HEK293T (cell line): ENCODE data around the gene ANKS6.

ENCODE experiments used
- CTCF ChIA-PET: fragments of 350-600 bp; formaldehyde crosslinking; extraction: SDS; loops from one replicate; lab custom pipeline; 2021; ENCODE audit warnings: antibody characterized with exemption, inconsistent platforms; lab: Yijun Ruan, JAX
- POLR2A ChIA-PET: fragments of 350-600 bp; formaldehyde crosslinking; extraction: SDS; loops from one replicate; lab custom pipeline; 2020; ENCODE audit warnings: antibody characterized with exemption, inconsistent platforms; lab: Yijun Ruan, JAX
- DNase-seq: peaks from one replicate; pipeline ENCODE4 v3.0.0; 2012; ENCODE audit warnings: mixed read lengths; ENCODE audit errors: extremely low spot score
- ARNT ChIP-seq: fragments of 450-650 bp; IDR thresholded peaks from 2 replicates; pipeline ENCODE4 v1.6.1; 2017; ENCODE audit warnings: mild to moderate bottlenecking
- BHLHE40 ChIP-seq: fragments of 450-650 bp; IDR thresholded peaks from 2 replicates; pipeline ENCODE4 v1.6.1; 2016; ENCODE audit warnings: mild to moderate bottlenecking, moderate library complexity, borderline replicate concordance
- CTBP1 ChIP-seq: fragments of 450-650 bp; IDR thresholded peaks from 2 replicates; pipeline ENCODE4 v1.6.1; 2016; ENCODE audit warnings: borderline replicate concordance
- ELF4 ChIP-seq: fragments of 450-650 bp; IDR thresholded peaks from 2 replicates; pipeline ENCODE4 v1.6.1; 2017; ENCODE audit warnings: antibody characterized with exemption
- FOXA1 ChIP-seq: fragments of 450-650 bp; IDR thresholded peaks from 2 replicates; pipeline ENCODE4 v1.6.1; 2016; ENCODE audit warnings: mild to moderate bottlenecking
- FOXK2 ChIP-seq: fragments of 450-650 bp; IDR thresholded peaks from 2 replicates; pipeline ENCODE4 v1.6.1; 2016; ENCODE audit warnings: mild to moderate bottlenecking
- FOXM1 ChIP-seq: fragments of 450-650 bp; IDR thresholded peaks from 2 replicates; pipeline ENCODE4 v1.6.1; 2017; ENCODE audit warnings: mild to moderate bottlenecking, borderline replicate concordance
- HDGF ChIP-seq: fragments of 450-650 bp; IDR thresholded peaks from 2 replicates; pipeline ENCODE4 v1.6.1; 2017; ENCODE audit warnings: antibody characterized with exemption, borderline replicate concordance
- L3MBTL2 ChIP-seq: fragments of 450-650 bp; conservative IDR thresholded peaks from 2 replicates; pipeline ENCODE4 v1.6.1; 2016; ENCODE audit warnings: mild to moderate bottlenecking
- LEF1 ChIP-seq: fragments of 450-650 bp; IDR thresholded peaks from 2 replicates; pipeline ENCODE4 v1.6.1; 2017; ENCODE audit warnings: mild to moderate bottlenecking, borderline replicate concordance
- NFRKB ChIP-seq: fragments of 450-650 bp; IDR thresholded peaks from 2 replicates; pipeline ENCODE4 v1.6.1; 2016; ENCODE audit warnings: mild to moderate bottlenecking, moderate library complexity
- PKNOX1 ChIP-seq: fragments of 450-650 bp; IDR thresholded peaks from 2 replicates; pipeline ENCODE4 v1.6.1; 2016
- SP1 ChIP-seq: fragments of 450-650 bp; IDR thresholded peaks from 2 replicates; pipeline ENCODE4 v1.6.1; 2017
- SUZ12 ChIP-seq: fragments of 450-650 bp; IDR thresholded peaks from 2 replicates; pipeline ENCODE4 v1.6.1; 2016; ENCODE audit warnings: mild to moderate bottlenecking
- TARDBP ChIP-seq: fragments of 450-650 bp; IDR thresholded peaks from 2 replicates; pipeline ENCODE4 v1.6.1; 2016
- ZNF384 ChIP-seq: fragments of 450-650 bp; IDR thresholded peaks from 2 replicates; pipeline ENCODE4 v1.6.1; 2016

ANKS6 gene

DNA sequence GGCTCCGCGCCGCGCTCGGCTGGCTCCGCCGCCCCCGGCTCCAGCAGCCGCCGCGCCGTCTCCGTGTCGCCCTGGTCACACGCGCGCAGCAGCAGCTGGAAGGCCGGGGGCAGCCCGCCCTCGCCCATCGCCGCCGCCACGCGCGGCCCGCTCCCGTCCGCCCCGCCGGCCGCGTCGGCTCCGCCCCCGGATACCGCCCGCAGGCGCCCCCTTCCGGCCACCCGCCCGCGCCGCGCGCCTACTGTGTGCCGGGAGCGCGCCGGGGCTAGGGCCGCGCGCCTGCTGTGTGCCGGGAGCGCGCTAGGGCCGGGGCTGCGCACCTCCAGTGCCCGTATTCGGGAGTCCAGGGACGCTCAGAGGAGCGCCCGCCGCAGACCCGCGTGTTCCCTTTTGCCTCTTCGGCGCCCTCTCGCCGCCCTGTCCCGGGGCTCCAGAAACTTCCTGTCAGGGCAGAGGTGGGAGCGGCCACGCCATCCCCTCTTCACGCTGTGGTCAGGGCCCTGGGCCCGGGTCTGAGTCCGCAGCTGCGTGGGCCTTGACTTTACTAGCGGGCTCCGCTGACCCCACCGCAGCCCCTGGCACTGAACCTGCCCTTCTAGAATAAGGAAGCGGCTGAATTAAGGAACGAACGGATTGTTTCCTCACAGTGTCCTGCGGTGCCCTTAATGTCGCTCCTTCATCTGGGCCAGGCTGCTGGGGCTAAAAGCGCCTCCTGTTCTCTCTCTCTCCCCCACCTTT lies at the start of gene ANKS6:
ANKS6 (minus strand) TSS at position 192 of the 738 bp plus-strand sequence; CDS start at position 128, 64 bp downstream.
- peak; percentile 90 for DNase-seq
- CTCF ChIA-PET, result interaction anchor here (1.9 kb wide), 1 partner anchor 10 kb away, joined by 10 read pairs; no protein-coding TSS in a partner anchor
- POLR2A ChIA-PET, result interaction anchor here (2.3 kb wide), 1 partner anchor 10 kb away, joined by 10 read pairs; the partner anchor contains the start of gene GALNT12
- TF ChIP-seq FOXM1 (0 out of 2 replicates have a peak, but pooled peaks have one; percentile 26), FOXK2 (no peak)

DNA sequence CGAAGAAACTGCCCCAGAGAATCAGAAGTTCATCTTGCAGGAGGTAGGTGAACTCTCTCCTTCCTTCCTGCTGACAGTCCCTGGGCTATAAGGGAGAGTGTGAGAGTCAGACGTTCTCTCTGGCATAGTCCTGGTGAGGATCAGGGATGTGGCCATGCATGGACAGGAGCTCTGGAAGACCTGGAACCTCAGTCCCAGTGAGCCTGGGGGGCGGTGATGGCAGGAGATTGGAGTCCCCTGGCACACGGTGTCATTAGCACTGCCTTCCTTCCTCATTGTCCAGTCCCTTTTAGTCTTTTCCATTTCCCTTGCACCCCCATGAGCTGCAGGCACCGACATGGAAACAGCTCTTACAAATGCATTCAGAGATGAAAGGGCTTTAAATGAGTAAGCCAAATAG lies 49.7 kb upstream of the ANKS6 start:
- no peak for DNase-seq
- ChIA-PET CTCF (interaction anchor here (1.4 kb wide), 1 partner anchor 153 kb away, joined by 4 read pairs; no protein-coding TSS in a partner anchor), POLR2A (no interaction called here)
- no peak for TF ChIP-seq FOXM1
- TF ChIP-seq CTBP1, result no peak
- TF ChIP-seq TARDBP, result no peak
- no peak for TF ChIP-seq ELF4
- TF ChIP-seq FOXA1, result no peak
- no peak for TF ChIP-seq FOXK2
- no peak for TF ChIP-seq ARNT
- TF ChIP-seq ZNF384, result no peak
- TF ChIP-seq SUZ12, result no peak

DNA sequence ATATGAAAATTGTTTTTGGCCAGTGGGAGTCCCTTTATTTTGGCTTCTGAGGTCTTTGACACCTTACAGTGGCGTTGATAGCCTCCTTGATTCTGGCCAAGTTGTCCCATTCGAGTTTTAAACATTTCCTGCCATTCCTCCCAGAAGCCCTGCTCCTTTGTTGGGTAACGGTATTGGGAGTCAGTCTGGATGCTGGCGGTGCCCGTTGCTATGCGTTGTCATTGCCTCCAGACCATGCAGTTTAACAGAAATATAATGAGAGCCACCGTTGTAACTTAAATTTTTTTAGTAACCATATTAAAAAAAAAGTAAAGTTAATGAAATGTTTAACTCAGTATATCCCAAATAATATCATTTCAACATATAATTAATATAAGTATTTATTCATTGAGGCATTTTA lies 46.2 kb upstream of the ANKS6 start:
- POLR2A ChIA-PET, result no interaction called here
- CTCF ChIA-PET, result no interaction called here
- TF ChIP-seq LEF1 (no peak), BHLHE40 (no peak), SUZ12 (no peak), ARNT (no peak)
- DNase-seq, result no peak

DNA sequence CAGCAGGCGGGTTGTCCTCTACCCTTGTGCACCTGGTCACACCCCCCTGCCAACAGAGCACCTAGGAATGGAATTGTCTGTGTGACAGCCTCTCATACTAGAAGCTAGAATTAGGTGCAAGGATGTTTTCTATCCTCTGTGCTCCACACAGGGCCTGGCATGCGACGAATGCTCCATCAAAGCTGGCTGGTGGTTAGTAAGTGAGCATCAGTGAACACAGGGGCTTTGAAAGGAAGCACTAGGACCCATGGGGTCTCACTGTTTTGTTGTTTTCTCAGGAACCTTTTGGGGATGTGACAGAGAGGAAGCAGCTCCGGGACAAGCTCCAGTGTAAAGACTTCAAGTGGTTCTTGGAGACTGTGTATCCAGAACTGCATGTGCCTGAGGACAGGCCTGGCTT lies 43.4 kb upstream of the ANKS6 start:
- no peak for TF ChIP-seq FOXK2
- TF ChIP-seq SP1, result no peak
- no peak for TF ChIP-seq CTBP1
- TF ChIP-seq FOXM1, result no peak
- TF ChIP-seq PKNOX1, result no peak
- no peak for TF ChIP-seq ZNF384
- no peak for TF ChIP-seq L3MBTL2
- ChIA-PET CTCF (no interaction called here), POLR2A (no interaction called here)
- no peak for DNase-seq

DNA sequence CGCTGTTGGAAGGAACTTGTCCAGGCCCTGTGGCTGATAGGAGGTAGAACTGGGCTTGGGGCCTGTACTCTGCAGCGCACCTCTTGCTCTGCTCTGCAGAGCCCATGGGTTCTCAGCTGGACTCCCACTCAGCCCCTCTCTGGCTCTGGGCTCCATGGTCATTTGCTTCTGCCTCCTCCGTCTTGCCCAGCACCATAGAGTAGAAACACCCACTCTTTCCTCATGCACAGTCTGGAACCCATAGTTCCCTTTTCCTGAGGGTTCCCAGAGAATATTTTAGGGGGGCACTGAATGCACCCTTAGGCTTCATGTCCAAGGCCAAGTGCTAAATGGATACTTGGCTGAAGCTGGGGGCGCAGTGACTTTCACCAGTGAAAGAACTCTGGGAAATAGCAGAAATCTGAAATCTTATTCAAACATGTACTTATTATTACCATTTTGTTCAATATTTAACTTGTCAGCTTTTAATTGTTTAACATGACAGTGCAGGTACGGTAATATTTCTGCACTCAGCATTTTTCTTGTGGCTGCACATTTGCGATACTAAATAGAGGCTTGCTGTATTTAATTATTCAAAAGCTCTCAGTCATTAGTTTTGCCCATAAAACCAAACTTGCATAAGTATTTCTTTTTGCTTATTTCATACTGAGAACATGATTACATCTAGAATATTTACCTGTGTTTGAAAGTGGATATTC lies 42.7 kb upstream of the ANKS6 start:
- no peak for DNase-seq
- POLR2A ChIA-PET, result no interaction called here
- CTCF ChIA-PET, result interaction anchor here (1.1 kb wide), 1 partner anchor 9 kb away, joined by 4 read pairs; no protein-coding TSS in a partner anchor
- TF ChIP-seq ELF4 (no peak), L3MBTL2 (no peak), ARNT (no peak), ZNF384 (no peak), NFRKB (no peak), HDGF (no peak), FOXA1 (no peak), CTBP1 (no peak)

- ChIA-PET POLR2A (no interaction called here), CTCF (interaction anchor here (1.1 kb wide), 1 partner anchor 9 kb away, joined by 4 read pairs; no protein-coding TSS in a partner anchor)
- DNase-seq, result no peak
- TF ChIP-seq FOXA1 (no peak), PKNOX1 (no peak), ARNT (no peak), SUZ12 (no peak), LEF1 (no peak), SP1 (no peak), CTBP1 (no peak)
Measured at GRCh38 chr9:98838155-98838867, 42.0 kb upstream of the ANKS6 start.

- ChIA-PET CTCF (interaction anchor here (0.6 to 1.4 kb wide), 2 partner anchors 11 to 431 kb away, joined by 3 to 6 read pairs; no protein-coding TSS in a partner anchor), POLR2A (no interaction called here)
- no peak for DNase-seq
- no peak for TF ChIP-seq ARNT
- no peak for TF ChIP-seq ELF4
- no peak for TF ChIP-seq LEF1
- TF ChIP-seq L3MBTL2, result no peak
- no peak for TF ChIP-seq ZNF384
- TF ChIP-seq FOXA1, result no peak
Measured at GRCh38 chr9:98837516-98837915, 41.2 kb upstream of the ANKS6 start.
